ENCODE data around the gene KRTAP9-6.
"Not testable (repeated sequence)": the region's sequence is repeated elsewhere in the genome, so short reads cannot be mapped to it uniquely, and the experiment has no call there.

KRTAP9-6 gene

GRCh38 chr17:41265078-41265477, at the start of gene KRTAP9-6:
TSS of gene KRTAP9-6 (plus strand) at chr17:41265378. CDS start at chr17:41265378, 0 bp downstream.
- DNase-seq = no peak

- no peak for DNase-seq
Measured at GRCh38 chr17:41215681-41216080, 49.5 kb upstream of the KRTAP9-6 start.

GRCh38 chr17:41223821-41224220, 41.4 kb upstream of the KRTAP9-6 start:
- DNase-seq = no peak

DNA sequence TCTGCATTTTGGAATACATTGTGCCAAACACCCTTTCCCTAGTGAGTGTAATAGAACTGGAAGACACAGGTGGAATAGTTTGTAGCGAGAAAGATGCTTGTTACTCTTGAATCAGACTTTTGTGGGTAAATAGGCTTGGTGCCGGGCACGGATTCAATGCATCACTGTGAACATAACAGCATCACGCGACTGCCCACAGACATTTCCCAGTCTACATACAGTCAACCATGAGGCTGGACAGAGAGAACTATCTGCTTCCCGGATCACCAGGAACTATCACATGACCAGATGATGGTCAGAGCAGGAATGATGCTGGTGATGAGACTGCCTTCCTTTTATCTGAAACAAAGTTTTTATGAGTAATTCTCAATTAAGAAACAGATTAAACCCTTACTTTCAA, 39.1 kb upstream of the KRTAP9-6 start:
- DNase-seq = no peak

- DNase-seq = not testable (repeated sequence)
Measured at GRCh38 chr17:41226598-41227095, 38.5 kb upstream of the KRTAP9-6 start, which contains the start of gene KRTAP9-2. TSS of gene KRTAP9-2 (plus strand) at chr17:41226648. CDS start at chr17:41226655, 7 bp downstream.

DNA sequence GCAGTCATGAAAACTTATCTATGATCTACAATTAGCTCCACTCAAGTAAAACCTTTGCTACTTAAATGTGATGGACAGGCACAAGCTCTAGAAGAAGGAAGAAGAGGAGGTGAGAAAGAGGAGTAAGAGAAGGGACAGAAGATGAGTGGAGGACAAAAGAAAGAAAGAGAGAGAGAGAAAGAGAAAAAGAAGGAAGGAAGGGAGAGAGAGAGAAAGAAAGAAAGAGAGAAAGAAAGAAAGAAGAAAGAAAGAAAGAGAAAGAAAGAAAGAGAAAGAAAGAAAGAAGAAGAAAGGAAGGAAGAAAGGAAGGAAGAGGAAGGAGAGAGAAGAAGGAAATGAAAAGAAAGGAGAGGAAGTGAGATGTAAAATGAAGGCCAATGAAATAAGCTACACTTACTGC, 35.1 kb upstream of the KRTAP9-6 start:
- no peak for DNase-seq

DNA sequence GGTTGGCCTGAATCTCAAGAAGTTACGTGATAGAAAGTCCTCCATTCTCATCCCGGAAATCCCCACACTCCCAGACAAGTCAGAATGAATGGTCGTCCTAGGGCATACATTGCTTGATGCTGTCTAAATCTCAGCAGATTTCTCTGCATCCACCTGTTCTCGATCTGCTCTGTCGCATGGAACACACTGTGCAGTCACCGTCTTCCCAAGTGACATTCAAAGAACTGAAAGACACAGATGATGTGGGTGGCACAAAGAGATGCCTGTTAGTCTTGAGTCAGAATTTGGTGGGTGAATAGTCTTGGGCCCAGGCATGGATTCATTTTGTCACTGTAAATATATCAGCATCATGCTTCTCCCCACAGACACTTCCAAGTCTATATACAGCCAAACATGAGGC, 33.4 kb upstream of the KRTAP9-6 start:
- no peak for DNase-seq

- DNase-seq = not testable (repeated sequence)
Measured at GRCh38 chr17:41232399-41233105, 32.6 kb upstream of the KRTAP9-6 start, which contains the start of gene KRTAP9-3. TSS of gene KRTAP9-3 (plus strand) at chr17:41232449. CDS start at chr17:41232502, 53 bp downstream.

DNA sequence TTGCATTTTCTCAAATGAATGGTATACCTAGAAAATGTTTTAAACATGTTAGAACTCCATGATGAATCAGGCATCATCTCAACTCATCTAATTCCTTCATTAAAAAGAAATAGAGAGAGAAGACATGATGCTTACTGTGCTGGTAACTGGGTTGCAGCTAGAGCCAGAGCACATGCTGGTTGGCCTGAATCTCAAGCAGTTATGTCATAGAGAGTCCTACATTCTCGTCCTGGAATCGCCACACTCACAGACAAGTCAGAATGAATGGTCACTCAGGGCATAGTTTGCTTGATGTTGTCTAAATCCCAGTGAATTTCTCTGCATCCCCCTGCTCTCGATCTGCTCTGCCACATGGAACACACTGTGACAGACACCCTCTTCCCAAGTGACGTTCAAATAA, 28.1 kb upstream of the KRTAP9-6 start:
- DNase-seq = not testable (repeated sequence)

DNA sequence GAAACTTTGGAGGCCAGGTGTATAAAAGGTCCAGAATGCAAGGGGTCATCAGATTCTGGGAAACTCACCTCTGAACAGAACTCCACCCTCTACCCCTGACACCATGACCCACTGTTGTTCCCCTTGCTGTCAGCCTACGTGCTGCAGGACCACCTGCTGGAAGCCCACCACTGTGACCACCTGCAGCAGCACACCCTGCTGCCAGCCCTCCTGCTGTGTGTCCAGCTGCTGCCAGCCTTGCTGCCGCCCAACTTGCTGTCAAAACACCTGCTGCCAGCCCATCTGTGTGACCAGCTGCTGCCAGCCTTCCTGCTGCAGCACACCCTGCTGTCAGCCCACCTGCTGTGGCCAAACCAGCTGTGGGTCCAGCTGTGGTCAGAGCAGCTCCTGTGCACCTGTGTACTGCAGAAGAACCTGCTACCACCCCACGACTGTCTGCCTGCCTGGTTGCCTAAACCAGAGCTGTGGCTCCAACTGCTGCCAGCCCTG, 27.2 kb upstream of the KRTAP9-6 start, which contains the start of gene KRTAP9-8:
Gene KRTAP9-8 (plus strand): TSS at position 51 of the 489 bp plus-strand sequence. CDS start 53 bp downstream, at position 104.
- not testable (repeated sequence) for DNase-seq

DNA sequence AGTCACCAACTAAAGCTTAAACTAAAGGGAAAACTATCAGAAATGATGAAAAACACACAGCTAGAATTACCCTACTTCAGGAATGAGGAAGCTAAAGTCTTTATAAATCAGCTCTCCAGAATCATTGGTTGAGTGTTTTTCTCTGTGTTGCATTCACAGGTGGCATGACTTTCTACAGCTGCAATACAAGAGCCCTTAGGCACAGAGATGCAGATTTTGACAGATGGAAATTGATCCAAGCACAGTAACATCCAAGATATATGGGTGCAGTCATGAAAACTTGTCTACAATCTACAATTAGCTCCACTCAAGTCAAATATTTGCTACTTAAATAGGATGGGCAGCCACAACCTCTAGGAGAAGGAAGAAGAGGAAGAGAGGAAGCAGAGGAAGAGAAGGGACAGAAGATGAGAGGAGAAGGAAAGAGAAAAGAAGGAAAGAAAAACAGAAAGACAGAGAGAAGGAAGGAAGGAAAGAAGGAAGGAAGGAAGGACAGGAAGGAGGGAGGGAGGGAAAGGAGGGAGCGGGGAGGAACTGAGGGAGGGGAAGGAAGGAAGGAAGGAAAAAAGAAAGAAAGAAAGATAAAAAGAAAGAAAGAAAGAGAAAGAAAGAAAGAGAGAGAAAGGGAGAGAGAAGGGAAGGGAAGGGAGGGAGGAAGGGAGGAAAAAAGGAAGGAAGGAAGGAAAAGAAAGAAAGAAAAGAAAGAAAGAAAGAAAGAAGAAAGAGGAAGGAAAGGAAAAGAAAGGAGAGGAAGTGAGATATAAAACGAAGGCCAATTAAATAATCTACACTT, 18.0 kb upstream of the KRTAP9-6 start:
- DNase-seq = not testable (repeated sequence)

DNA sequence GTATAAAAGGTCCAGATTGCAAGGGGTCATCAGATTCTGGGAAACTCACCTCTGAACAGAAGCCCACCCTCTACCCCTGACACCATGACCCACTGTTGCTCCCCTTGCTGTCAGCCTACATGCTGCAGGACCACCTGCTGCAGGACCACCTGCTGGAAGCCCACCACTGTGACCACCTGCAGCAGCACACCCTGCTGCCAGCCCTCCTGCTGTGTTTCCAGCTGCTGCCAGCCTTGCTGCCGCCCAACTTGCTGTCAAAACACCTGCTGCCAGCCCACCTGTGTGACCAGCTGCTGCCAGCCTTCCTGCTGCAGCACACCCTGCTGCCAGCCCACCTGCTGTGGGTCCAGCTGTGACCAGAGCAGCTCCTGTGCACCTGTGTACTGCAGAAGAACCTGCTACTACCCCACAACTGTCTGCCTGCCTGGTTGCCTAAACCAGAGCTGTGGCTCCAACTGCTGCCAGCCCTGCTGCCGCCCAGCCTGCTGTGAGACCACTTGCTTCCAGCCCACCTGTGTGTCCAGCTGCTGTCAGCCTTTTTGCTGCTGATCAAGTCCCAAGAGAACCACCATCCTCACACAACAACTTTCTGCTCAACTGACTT, 15.4 kb upstream of the KRTAP9-6 start, which contains the start of gene KRTAP9-4:
Gene KRTAP9-4 (plus strand): TSS at position 51 of the 604 bp plus-strand sequence. CDS start 34 bp downstream, at position 85.
- DNase-seq = not testable (repeated sequence)

GRCh38 chr17:41251261-41251660, 13.9 kb upstream of the KRTAP9-6 start:
- no peak for DNase-seq

- no peak for DNase-seq
Measured at GRCh38 chr17:41254861-41255260, 10.3 kb upstream of the KRTAP9-6 start.

- DNase-seq = not testable (repeated sequence)
Measured at GRCh38 chr17:41255381-41256290, 9.5 kb upstream of the KRTAP9-6 start, which contains the start of gene KRTAP9-9. TSS of gene KRTAP9-9 (plus strand) at chr17:41255384.

DNA sequence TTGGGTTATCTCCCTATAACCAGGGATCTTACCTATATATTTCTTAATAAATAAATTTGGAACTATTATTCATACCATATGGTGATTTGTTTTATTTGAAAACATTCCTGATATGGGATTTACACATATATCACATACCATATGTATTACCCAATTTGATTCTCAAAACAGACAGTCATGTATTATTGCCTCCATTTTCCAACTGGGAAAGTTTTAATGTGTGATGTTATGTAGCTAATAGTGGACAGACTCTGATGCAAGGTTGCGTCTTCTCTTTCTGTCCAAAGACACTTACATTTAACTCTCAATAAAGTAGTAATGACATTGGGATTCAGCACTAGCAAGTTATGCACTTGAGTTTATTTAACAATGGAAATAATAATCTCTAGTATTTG, 8.9 kb upstream of the KRTAP9-6 start:
- no peak for DNase-seq

DNA sequence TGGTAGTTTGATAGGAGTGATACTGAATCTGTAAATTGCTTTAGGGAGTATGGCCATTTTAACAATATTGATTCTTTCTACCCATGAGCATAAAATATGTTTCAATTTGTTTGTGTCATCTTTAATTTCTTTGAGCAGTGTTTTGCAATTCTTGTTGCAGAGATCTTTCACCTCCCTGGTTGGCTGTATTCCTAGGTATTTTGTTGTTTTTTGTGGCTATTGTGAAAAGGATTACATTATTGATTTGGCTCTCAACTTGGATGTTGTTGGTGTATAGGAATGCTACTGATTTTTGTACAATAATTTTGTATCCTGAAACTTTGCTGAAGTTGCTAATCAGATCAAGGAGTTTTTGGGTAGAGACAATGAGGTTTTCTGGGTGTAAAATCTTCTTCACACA, 6.8 kb upstream of the KRTAP9-6 start:
- no peak for DNase-seq

GRCh38 chr17:41263212-41263611, 2.0 kb upstream of the KRTAP9-6 start:
- no peak for DNase-seq

DNA sequence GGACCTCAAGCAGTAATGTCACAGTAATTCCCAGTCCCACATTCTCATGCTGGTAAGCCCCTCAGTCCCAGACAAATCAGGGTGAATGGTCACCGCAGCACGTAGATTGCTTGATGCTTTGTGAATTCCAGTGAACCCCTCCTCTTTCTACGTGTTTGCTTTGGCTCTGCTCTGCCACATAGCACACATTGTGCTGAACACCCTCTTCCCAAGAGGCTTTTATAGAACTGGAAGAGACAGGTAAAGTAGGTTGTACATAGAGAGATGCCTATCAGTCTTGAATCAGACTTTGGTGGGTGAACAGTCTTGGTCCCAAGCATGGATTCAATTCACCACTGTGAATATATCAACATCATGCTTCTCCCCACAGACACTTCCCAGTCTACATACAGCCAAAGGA, 579 bp upstream of the KRTAP9-6 start:
- DNase-seq = no peak

DNA sequence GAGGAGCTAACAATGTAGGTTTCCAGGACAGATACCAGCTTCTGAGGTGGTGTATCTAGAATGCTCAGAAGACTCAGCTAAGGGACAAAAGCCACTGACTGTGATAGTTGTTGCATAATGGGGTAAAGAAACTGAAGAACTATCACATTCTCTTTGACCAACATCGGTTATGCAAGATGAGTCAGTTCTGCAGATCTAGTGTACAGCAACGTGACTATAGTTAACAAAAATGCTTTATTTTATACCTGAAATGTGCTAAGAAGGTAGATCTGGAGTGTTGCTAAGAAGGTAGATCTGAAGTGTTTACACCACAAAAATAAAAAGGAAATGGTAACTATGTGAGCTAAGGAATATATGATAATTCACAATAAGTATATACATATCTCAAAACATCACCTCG, 2.5 kb downstream of the KRTAP9-6 start:
- no peak for DNase-seq

DNA sequence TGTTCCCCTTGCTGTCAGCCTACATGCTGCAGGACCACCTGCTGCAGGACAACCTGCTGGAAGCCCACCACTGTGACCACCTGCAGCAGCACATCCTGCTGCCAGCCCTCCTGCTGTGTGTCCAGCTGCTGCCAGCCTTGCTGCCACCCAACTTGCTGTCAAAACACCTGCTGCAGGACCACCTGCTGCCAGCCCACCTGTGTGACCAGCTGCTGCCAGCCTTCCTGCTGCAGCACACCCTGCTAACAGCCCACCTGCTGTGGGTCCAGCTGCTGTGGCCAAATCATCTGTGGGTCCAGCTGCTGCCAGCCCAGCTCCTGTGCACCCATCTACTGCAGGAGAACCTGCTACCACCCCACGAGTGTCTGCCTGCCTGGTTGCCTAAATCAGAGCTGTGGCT, 6.1 kb downstream of the KRTAP9-6 start:
- DNase-seq = not testable (repeated sequence)

GRCh38 chr17:41271858-41272257, 6.7 kb downstream of the KRTAP9-6 start:
- DNase-seq = no peak

Measured in stimulated activated CD4-positive, alpha-beta T cell treated with anti-CD3 and anti-CD28 coated beads, Interleukin-12 subunit alpha, Interleukin-12 subunit beta, amount 100 ng/mL, for 4 hours (primary cell).